Epithelial cell of esophagus (primary cell): ENCODE measurements around the gene C3orf33.

Source experiments
- DNase-seq: peaks from one replicate; pipeline ENCODE4 v3.0.0; 2010; ENCODE audit warnings: low read depth
- H3K4me3 ChIP-seq: 2 replicates; pipeline ENCODE4 v1.5.1; 2011; ENCODE audit warnings: mild to moderate bottlenecking, low read length, control low read depth
- TF ChIP-seq, protein P1 (sequence below): IDR thresholded peaks from 2 replicates; pipeline ENCODE4 v1.5.1; 2011; ENCODE audit warnings: low read depth, mild to moderate bottlenecking, low read length, control low read depth, inconsistent platforms; ENCODE audit not compliant: insufficient read depth; ENCODE audit errors: missing control alignments

C3orf33 gene

DNA sequence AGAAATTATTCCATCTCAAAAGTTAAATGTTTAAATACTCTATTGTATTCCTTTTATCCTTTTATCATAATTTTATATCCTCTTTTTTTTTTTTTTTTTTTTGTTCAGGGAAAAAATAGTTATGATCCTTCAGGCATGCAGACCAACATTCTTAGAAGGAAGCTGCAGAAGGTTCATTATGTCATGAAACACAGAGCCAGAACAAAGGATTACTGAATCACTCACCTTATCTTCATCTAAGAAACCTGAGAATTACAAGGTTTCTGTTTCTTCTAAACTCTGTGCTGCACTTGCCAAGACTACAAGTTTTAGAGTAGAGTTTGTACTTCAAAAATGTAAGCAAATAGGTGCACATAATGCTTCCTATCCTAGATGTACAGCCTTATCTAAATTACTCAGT is 64.5 kb downstream of the C3orf33 start:
- no peak for DNase-seq
- TF ChIP-seq, protein P1, sequence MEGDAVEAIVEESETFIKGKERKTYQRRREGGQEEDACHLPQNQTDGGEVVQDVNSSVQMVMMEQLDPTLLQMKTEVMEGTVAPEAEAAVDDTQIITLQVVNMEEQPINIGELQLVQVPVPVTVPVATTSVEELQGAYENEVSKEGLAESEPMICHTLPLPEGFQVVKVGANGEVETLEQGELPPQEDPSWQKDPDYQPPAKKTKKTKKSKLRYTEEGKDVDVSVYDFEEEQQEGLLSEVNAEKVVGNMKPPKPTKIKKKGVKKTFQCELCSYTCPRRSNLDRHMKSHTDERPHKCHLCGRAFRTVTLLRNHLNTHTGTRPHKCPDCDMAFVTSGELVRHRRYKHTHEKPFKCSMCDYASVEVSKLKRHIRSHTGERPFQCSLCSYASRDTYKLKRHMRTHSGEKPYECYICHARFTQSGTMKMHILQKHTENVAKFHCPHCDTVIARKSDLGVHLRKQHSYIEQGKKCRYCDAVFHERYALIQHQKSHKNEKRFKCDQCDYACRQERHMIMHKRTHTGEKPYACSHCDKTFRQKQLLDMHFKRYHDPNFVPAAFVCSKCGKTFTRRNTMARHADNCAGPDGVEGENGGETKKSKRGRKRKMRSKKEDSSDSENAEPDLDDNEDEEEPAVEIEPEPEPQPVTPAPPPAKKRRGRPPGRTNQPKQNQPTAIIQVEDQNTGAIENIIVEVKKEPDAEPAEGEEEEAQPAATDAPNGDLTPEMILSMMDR: no peak
- H3K4me3 ChIP-seq: no peak overlapping the region

DNA sequence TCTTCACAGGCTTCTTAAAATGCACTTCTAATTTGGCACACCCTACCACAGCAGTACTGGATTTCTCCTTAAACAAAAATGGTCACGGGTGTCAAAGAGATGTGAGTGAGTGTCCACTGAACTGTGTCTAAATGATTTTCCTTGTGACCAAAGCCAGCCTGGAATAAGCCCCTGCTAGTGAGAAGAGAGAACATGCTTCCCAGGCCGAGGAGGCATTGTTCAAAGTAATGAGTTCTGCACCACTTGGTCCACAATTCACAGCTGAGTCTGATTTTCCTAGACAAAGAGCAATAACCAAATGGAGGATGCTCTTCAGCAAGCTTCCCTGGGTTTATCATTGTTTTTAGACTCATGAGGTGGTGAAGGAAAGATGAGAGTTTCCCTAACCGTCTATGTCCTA is 65.0 kb downstream of the C3orf33 start:
- H3K4me3 ChIP-seq: no peak overlapping the region
- TF ChIP-seq, protein P1: no peak
- no peak for DNase-seq

DNA sequence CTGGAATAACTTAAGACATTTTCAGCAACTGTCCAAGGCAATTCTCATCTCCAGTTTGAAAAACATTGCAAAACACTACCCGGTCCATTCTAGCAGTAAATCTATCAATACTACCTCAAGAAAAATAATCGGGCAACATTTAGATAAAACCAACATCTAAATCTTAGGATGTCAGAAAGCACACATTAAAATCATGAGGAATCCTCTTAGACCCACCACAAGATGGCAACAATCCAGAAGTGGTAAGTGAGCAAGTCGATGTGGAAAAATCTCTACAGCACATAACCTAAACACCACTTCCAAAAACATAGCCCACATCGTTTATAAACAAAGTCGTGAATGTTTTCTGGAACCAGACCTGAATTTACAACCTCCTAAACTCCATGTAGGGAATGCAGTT is 66.9 kb downstream of the C3orf33 start:
- DNase-seq: no peak
- no peak overlapping the region for H3K4me3 ChIP-seq
- TF ChIP-seq, protein P1: no peak

DNA sequence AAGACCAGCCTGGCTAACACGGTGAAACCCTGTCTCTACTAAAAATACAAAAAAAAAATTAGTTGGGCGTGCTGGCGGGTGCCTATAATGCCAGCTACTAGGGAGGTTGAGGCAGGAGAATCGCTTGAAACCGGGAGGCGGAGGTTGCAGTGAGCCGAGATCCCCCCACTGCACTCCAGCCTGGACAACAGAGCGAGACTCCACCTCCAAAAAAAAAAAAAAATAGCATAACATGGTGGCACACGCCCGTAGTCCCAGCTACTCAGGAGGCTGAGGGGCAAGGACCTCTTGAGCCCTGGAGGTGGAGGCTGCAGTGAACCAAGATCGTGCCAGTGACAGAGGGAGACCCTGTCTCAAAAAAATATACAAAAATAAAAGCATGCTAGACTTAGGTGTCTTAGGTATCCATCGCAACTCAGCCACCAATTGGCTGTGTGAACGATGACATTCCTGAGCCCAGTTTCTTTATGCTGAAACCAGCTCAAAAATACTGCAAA is 67.5 kb downstream of the C3orf33 start:
- TF ChIP-seq, protein P1: no peak
- no peak overlapping the region for H3K4me3 ChIP-seq
- no peak for DNase-seq

GRCh38 chr3:155737844-155738460 is 68.1 kb downstream of the C3orf33 start:
- TF ChIP-seq, protein P1: no peak
- H3K4me3 ChIP-seq: no peak overlapping the region
- no peak for DNase-seq

DNA sequence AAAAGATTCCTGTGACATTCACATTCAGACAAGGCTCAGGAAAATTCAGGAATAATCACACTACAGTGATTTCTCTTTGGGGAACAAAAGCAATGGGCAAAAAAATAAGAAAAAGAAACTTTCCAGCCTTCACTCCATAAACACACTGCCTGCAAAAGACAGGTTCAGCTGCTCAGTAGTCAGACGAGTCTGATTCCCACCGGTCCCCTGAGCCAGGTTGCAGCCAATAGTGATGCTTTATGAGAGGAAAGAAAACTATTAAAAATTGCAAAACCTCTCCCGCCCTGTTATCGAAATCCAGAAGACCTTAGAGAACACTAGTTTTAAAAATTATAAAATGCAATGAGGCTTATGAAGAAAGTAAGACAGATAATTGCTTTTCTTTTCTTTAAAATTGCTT is 69.7 kb downstream of the C3orf33 start:
- no peak overlapping the region for H3K4me3 ChIP-seq
- no peak for DNase-seq
- TF ChIP-seq, protein P1: no peak

DNA sequence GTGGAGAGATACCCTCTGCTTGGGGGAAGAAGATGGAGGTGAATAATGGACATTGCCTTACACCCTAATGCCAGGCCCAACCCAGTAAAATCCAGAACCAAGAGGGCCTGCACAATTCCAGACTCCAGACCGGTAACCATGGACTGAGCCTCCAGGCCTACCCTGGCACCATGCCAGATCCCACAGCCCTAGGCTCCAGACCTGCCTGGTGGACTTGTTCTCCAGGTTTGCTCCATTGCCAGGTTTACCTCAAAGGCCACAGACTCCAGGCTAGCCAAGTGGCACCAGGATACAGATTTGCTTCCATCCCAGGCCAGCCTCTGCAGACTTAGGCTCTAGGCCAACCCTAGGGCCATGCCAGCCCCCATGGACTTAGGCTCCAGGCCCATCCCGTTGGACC is 75.2 kb downstream of the C3orf33 start:
- no peak overlapping the region for H3K4me3 ChIP-seq
- DNase-seq: no peak
- TF ChIP-seq, protein P1: no peak
